ENCODE results near the gene MOCS2. TPM values are rescaled to one million over a fixed set of nuclear protein-coding genes. Genes with fewer than 3 reads are reported as not detected.

Gene MOCS2
- total and polyA plus RNA-seq, 2 of the 8 experiments (the other 6 are each of a cell fraction or from before 2014, with no cell fraction given) = 6.7 to 16.1 TPM

DNA sequence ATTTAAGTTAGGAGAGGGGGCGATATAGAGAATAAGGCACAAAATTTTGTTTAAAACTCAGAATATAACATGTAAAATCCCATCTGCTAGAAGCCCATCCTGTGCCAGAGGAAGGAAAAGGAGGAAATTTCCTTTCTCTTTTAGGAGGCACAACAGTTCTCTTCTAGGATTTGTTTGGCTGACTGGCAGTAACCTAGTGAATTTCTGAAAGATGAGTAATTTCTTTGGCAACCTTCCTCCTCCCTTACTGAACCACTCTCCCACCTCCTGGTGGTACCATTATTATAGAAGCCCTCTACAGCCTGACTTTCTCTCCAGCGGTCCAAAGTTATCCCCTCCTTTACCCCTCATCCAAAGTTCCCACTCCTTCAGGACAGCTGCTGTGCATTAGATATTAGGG lies 18.3 kb downstream of the MOCS2 start:
- no peak overlapping the region for H3K27ac ChIP-seq (ENCODE audit: low read depth, low read length)
- no peak overlapping the region for H3K14ac ChIP-seq (ENCODE audit: insufficient read length)
- H2AFZ ChIP-seq (ENCODE audit: low read length) = no peak overlapping the region
- no peak overlapping the region for H3K9ac ChIP-seq (replicated peaks in 1 of 4; ENCODE audit: extremely low read depth in 1 of 4, low read depth in 3 of 4, low read length in 3 of 4)
- H3K4me3 ChIP-seq (ENCODE audit: extremely low read depth in 1 of 4, insufficient read depth in 2 of 4, low read depth in 3 of 4, low read length in 4 of 4) = no peak overlapping the region
- no peak overlapping the region for H2BK120ac ChIP-seq (replicated peaks; ENCODE audit: low read depth, low read length)
- H3K79me1 ChIP-seq (ENCODE audit: low read depth, low read length) = no peaks in the 10 kb centered on the region
- no peak overlapping the region for H2BK15ac ChIP-seq (ENCODE audit: low read length)
- no peak overlapping the region for H2BK20ac ChIP-seq (ENCODE audit: low read length)
- no peak overlapping the region for H4K91ac ChIP-seq (replicated peaks; ENCODE audit: insufficient read length, low read length)
- H3K4me1 ChIP-seq (replicated peaks in 1 of 4; ENCODE audit: control insufficient read depth in 3 of 4, insufficient read depth in 4 of 4, low read length in 3 of 4) = no peaks in the 10 kb centered on the region
- no peaks in the 10 kb centered on the region for H3K23me2 ChIP-seq (ENCODE audit: low read depth, low read length)
- no peak overlapping the region for H4K8ac ChIP-seq (ENCODE audit: extremely low read depth, insufficient read depth, low read length)
- H2BK12ac ChIP-seq (ENCODE audit: low read depth, low read length) = no peak overlapping the region
- no peak overlapping the region for H3K23ac ChIP-seq (ENCODE audit: insufficient read length)
- no peak overlapping the region for H3K56ac ChIP-seq (replicated peaks; ENCODE audit: insufficient read length, low read depth, low read length)
- FAIRE-seq (no peak), DNase-seq (ENCODE audit: low read depth in 1 of 2, low spot score in 2 of 2) (no peak)
- H3K9me3 ChIP-seq (ENCODE audit: insufficient read depth in 2 of 2, low read depth in 1 of 2, low read length in 1 of 2) = no peaks in the 10 kb centered on the region
- no peak overlapping the region for H4K5ac ChIP-seq (ENCODE audit: insufficient read length, low read depth, low read length)
- H3K18ac ChIP-seq (ENCODE audit: extremely low read depth, low read length) = no peak overlapping the region
- POLR2A ChIA-PET (ENCODE audit: partially characterized antibody) = no interaction called here
- no peaks in the 10 kb centered on the region for H3K27me3 ChIP-seq (replicated peaks in 1 of 4; ENCODE audit: control insufficient read depth in 3 of 4, extremely low read depth in 1 of 4, insufficient read depth in 3 of 4, low read length in 3 of 4)
- CTCF ChIA-PET (ENCODE audit: partially characterized antibody) = interaction anchor here (0.7 to 7.2 kb wide), 5 partner anchors 17 to 142 kb away, joined by 3 to 66 read pairs (median 3); no protein-coding TSS in a partner anchor
- no peaks in the 10 kb centered on the region for H3K36me3 ChIP-seq (ENCODE audit: control insufficient read depth in 2 of 4, insufficient read depth in 4 of 4, low read length in 3 of 4)
- H3K79me2 ChIP-seq (ENCODE audit: control insufficient read depth in 1 of 2, insufficient read depth in 2 of 2, low read length in 2 of 2) = no peaks in the 10 kb centered on the region
- no peak overlapping the region for H3K4ac ChIP-seq (replicated peaks; ENCODE audit: insufficient read length, low read depth, low read length)
- H4K20me1 ChIP-seq (replicated peaks in 1 of 2; ENCODE audit: control insufficient read depth in 1 of 2, insufficient read depth in 2 of 2, low read length in 2 of 2) = no peaks in the 10 kb centered on the region
- WGBS, 2 experiments (ENCODE audit: extremely low coverage in 1 of 2, insufficient coverage in 1 of 2, insufficient read length in 1 of 2, insufficient replicate concordance in 2 of 2, low coverage in 1 of 2, low lambda C conversion rate in 2 of 2, missing lambda C conversion rate in 1 of 2) = 91% methylated on average over 2 of the region's 2 CpGs; no CpG with 5 or more reads in 1 of the 2 experiments
- no peak overlapping the region for H2AK5ac ChIP-seq (ENCODE audit: low read depth, low read length)
- no peak overlapping the region for H2BK5ac ChIP-seq (ENCODE audit: low read depth, low read length)
- H3K4me2 ChIP-seq (ENCODE audit: insufficient read depth in 1 of 2, low read depth in 2 of 2, low read length in 2 of 2) = no peak overlapping the region
- TF ChIP-seq JUN (IDR thresholded peaks at IDR 0.05; ENCODE audit: low read depth, low read length) = no peak
- no peak for TF ChIP-seq TEAD4 (IDR thresholded peaks at IDR 0.05; ENCODE audit: low read depth, low read length)
- TF ChIP-seq CTBP2 (IDR thresholded peaks at IDR 0.05; ENCODE audit: borderline replicate concordance, insufficient read depth, insufficient read length, low read length) = no peak
- no peak for TF ChIP-seq CTCF (IDR thresholded peaks at IDR 0.05; ENCODE audit: control extremely low read depth in 1 of 3, insufficient read depth in 1 of 3, low read depth in 1 of 3, low read length in 3 of 3)
- TF ChIP-seq, protein P1, sequence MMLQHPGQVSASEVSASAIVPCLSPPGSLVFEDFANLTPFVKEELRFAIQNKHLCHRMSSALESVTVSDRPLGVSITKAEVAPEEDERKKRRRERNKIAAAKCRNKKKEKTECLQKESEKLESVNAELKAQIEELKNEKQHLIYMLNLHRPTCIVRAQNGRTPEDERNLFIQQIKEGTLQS (IDR thresholded peaks at IDR 0.05; ENCODE audit: insufficient read depth, low read depth, low read length) = no peak
- no peak for TF ChIP-seq HDAC6 (IDR thresholded peaks at IDR 0.05; ENCODE audit: low read depth, low read length)
- TF ChIP-seq TAF7 (optimal IDR thresholded peaks at IDR 0.05; ENCODE audit: borderline replicate concordance, low read depth, low read length) = no peak
- no peak for TF ChIP-seq PHF8 (conservative IDR thresholded peaks at IDR 0.05; ENCODE audit: low read depth, low read length)
- no peak for TF ChIP-seq TAF1 (IDR thresholded peaks at IDR 0.05; ENCODE audit: low read depth, low read length)
- no peak for TF ChIP-seq GTF2F1 (IDR thresholded peaks at IDR 0.05; ENCODE audit: borderline replicate concordance, low read depth, low read length)
- TF ChIP-seq CEBPB (IDR thresholded peaks at IDR 0.05; ENCODE audit: low read depth, low read length) = no peak
- TF ChIP-seq CBX5 (IDR thresholded peaks at IDR 0.05; ENCODE audit: low read depth, low read length) = no peak
